Hypothalamus (tissue), 51 donors: ENCODE data around the gene PHYHIPL.
"Not testable (repeated sequence)": the region's sequence is repeated elsewhere in the genome, so short reads cannot be mapped to it uniquely, and the experiment has no call there.

Source experiments
- DNase-seq, 51 donors: peaks; one replicate each; lab custom pipeline; 2025; lab: John Stamatoyannopoulos, UW

Gene PHYHIPL

DNA sequence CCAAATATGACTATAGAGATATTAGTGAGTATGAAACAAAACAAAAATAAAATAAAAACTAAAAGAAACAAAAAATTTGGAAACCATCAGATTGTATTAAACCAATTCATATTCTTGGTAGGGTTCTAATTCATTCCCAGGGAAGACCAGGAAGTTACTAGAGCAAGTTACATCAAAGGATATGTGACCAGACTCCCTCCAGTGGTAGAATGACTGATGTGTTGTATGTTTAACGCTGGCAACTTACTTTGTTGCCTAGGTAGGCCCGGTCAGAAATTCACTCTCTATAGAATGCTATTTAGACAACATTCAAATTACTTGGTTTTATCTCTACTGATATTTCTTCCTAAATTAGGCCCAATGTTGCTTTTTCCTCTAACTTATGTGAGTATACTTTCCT is 5.2 kb downstream of the PHYHIPL start:
- DNase-seq = peak in 6 of 51 donors; percentile 0 to 72 (median 24)

DNA sequence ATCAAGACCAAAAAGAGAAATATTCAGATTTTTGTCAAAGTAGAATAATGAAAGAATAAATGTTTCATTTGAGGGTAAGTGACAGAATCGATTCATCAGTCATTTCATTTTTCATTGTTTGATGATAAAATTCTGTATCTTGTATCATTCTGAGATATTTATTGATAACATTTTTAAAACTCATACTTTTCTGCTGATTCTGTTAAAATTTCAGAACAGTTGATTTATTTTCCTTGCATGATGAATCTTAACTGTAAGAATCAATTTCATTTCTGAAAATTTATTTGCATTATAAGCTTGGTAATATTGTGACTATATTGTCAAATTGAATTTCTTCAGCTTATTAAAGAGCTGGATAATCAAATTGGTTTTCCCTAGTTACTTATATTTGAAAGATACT is 13.9 kb downstream of the PHYHIPL start:
- no peak for DNase-seq

DNA sequence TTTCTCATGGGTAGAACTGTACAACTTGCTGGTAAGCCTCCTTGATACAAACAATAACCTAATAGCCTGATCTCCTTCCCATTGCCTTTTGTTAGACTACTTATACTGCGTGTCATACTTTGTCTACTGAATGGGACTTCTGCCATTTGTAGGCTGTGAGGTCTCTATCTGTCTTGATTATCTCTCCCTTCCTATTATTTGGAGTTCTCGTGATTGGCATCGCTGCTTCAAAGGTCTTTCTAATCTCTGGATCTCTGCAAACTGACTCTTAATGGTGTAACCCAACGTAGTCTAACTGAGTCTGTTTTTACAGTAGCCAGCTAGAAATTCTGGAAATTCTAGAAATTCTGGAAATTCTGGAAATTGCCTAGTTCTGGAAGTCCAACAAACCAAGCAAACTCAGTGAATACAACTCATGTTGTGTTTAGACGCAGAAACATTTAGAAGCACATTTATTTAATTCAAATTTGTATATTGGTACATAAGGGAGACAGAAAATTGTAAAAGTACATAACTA is 29.8 kb downstream of the PHYHIPL start:
- DNase-seq = no peak

DNA sequence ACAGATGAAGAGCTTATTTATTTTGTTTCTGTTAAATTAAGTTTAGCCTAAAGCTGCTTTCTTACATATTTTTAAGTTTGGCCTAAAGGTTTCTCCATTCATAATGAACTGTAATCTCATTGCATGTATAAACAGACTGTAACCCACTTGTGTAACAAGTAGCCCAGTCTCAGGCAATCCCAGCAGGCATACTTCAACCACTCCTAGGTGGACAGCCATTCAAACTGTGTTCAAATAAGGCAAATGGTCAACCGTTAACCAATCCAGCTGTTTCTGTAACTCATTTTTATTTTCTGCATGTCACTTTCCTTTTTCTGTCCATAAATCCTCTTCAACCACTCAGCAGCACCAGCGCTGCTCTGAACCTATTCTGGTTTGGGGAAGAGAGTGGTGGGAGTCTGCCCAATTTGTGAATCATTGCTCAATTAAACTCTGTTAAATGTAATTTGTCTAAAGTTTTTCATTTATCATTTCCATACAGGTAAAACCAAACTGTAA is 35.9 kb downstream of the PHYHIPL start:
- DNase-seq = no peak

DNA sequence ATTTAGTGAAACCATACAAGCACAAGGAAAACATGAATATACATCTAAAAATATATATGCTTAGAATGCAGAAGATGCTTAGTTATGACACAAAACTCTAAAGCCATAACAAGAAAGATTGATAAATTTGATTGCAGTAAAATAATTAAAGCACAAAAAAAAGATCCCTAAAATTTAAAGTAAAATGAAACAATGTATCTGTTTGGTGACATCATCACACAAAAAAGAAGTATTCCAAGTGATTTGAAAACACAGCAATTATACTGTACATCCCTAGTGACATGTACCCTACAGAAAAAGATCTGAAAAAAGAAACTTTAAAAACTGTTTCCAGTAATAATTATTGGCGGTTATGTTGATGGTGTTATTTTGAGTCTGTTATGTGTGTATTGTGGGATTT is 37.7 kb downstream of the PHYHIPL start:
- no peak for DNase-seq

DNA sequence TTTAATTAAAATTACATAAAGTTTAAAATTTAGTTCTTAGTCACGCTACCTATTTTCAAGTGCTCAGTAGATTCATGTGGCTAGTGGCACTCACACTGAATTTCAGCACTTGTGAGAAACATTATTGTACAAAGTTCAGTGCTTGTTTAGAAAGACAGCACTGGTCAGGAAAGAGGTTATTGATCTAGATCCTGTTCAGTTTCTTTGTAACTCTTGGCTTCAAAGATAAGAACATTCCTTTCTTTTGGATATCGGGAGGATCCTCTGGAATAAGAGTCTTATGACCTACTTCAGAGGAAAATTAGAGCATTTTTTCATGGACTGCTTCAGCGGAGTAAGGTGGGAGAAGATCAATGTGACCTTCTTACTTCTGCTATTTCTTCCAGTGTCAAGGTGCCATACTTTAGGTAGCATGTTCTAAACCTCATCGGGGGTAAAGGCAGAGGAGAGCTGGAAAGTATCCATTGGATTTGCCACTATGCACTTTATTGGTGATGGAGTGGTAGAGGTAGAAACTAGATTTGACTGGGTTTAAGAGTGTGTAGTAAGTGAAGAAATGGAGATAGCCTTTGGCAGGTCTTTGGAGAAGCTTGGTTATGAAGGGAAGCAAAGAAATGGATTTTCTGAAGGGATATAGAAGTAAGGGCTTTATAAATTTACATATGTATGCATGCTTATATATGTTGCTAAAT is 39.9 kb downstream of the PHYHIPL start:
- DNase-seq = no peak

DNA sequence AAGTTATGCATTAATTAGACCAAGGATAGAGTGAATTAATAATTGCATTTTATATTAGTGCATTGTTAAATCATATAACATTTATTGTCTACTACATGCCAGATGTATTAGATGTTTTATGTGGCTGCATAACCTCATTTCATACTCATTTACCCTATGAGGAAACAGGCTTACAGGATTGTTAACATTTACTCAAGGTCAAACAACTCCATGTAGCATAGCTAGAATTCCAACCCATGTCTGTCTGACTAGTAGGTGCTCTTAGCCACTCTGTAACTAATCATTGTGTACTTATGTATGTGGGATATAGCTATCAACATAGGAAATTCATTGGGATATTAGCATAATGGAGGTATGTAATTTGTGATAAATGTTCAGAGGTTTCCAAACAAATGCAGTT is 46.3 kb downstream of the PHYHIPL start:
- DNase-seq = no peak

DNA sequence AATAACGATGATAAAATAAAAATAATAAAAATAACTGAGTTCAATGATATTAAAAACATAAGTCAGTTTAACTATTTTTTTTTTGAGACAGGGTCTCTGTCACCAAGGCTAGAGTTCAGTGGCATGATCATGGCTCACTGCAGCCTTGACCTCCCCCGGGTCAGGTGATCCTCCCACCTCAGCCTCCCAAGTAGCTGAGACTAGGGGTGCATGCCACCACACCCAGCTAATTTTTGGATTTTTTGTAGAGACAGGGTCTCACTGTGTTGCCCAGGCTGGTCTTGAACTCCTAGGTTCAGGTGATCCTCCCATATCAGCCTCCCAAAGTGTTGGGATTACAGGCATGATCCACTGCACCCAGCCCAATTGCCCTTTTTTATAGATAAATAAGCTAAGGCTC is 47.2 kb downstream of the PHYHIPL start:
- DNase-seq = not testable (repeated sequence)

DNA sequence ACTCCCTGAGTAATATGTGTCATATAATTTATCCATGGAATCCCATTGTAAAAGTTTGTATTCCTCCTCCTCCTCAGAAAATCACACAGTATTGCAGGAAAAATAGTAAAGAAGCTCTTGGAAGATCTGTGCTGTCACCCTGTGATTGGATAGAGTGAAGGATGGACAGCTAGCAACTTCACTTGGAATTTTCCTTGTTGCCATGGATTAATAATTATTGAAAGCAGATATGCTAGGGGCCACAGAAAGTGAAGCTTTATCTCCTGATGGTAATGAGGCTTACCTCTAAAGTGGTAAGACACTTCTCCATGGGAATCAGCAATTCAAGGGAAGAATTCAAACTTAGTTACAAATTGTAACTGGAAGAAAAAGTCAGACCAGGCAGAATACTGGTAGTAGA is 48.8 kb downstream of the PHYHIPL start:
- DNase-seq = no peak

DNA sequence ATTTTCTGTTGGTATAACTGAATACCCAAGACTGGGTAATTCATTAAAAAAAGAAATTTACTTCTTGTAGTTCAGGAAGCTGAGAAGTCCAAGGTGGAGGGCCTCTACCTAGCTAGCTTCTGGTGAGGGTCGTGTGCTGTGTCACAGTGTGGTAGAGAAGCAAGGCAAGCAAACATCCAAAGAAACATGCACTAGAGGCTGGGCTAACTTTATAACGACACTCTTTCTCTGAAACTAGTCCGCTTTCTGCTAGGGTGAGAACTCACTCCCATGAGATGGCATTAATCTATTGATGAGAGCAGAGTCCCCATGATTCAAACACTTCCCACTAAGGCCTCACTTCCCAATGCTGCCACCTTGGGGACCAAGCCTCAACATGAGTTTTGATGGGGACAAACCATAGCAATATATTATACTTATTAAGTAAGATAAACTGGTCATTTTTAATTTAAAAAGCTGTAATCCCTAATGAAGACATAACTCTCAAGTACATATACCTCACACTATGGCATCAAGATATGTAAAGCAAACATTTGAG is 50.8 kb downstream of the PHYHIPL start:
- peak in 3 of 51 donors; percentile 5 to 21 (median 7) for DNase-seq

DNA sequence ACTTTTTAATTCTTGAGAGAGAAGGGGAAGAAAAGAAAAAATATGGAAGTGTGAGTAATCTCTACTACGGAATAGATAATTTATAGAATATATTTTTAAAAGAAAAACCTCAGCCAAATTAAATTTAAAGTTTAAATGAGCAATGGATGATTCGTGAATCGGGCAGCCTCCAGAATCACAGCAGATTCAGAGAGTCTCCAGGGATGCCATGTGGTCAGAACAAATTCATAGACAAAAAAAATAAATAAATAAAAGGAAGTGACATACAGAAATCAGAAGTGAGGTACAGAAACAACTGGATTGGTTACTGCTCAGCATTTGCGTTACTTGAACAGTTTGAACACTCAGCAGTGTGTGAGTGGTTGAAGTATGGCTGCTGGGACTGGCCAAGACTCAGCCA is 53.0 kb downstream of the PHYHIPL start:
- no peak for DNase-seq

DNA sequence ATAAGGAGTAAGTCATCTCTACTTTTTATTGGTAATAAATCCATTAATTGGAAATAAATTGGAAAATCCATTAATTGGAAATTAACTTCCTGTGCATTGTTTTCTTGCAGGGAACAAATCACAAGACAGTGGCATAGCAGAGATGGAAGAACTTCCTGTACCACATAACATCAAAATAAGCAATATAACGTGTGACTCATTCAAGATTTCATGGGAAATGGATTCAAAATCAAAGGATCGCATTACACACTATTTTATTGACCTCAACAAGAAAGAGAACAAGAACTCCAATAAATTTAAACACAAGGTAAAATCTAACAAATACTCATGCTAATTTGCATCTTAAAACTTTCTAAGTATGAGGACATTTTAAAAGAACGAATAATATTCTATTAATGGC is 57.8 kb downstream of the PHYHIPL start:
- DNase-seq = no peak

DNA sequence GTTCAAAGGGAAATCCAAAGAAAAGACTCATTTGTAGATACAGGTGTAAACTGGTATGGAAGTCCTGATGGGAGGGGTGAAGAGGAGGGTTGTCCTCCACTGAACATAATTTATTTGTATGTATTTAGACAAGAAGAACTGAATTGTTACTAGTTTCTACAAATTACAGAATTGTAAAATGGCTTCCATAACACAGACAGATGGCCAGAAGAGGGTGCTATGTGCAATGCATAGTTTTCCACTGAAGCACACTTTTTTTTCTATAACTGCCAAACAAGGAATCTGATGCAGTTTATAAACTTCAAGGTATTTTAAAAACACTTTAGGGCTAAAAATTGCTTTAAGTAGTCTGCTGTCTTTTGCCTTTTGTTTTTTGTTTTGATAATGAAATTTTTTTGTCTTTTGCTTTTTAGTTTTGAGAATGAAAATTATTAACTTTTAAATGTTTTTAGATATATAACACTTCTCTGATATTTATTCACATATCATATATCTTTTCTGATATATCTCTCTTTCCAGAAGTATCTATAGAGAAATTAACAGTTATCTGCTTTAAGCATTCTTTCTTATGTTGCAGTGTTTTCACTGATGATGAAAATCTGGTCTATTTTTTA is 58.5 kb downstream of the PHYHIPL start:
- peak in 4 of 51 donors; percentile 1 to 44 (median 16) for DNase-seq

DNA sequence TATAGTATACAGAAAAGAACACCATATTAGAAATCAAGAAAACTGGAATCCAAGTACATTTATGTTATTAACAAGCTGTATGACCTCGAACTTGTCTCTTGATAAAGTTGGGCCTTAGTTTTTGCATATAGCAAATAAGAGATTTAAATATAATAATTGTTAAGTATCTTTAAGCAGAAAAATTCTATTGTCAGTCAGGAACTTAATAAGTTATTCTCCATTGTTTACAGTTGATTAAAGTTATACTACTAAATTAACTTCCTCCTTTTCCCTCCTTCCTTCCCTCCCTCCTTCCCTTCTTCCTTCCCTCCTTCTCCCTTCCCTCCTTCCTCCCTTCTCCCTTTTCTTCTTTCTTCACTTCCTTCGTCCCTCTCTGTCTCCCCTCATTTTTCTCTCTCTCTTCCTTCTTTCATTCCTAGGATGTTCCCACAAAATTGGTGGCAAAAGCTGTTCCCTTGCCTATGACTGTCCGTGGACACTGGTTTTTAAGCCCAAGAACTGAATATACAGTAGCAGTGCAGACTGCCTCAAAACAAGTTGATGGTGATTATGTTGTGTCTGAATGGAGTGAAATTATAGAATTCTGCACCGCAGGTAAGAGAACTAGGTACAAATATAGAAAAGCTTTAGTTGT is 59.7 kb downstream of the PHYHIPL start:
- no peak for DNase-seq

DNA sequence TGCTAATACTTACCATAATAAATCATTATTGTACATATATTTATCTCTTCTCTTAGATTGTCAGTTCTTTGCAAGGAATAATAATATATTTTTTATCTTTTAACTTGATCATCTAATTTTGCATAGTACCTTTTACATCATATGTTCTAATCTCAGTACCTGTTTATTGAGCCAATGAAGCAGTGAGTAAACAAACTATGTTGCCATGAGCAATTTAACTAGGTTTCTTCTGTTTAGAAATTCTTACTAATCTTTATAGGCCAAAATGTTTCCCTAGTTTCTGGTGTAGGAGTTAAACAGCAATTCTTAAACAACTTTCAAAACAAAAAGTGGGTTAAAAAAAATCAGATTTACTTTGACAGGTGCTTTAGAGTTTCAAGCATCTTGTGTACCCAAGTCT is 61.3 kb downstream of the PHYHIPL start:
- no peak for DNase-seq

DNA sequence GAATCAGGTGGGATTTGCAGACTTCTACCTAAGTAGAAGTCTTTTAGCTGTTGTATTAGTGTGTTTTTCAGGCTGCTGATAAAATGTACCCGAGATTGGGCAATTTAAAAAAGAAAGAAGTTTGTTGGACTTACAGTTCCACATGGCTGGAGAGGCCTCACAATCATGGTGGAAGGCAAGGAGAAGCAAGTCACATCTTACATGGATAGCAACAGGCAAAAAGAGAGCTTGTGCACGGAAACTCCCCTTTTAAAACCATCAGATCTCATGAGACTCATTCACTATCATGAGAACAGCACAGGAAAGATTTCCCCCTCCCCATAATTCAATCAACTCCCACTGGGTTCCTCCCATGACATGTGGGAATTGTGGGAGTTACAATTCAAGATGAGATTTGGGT is 62.7 kb downstream of the PHYHIPL start:
- DNase-seq = not testable (repeated sequence)

DNA sequence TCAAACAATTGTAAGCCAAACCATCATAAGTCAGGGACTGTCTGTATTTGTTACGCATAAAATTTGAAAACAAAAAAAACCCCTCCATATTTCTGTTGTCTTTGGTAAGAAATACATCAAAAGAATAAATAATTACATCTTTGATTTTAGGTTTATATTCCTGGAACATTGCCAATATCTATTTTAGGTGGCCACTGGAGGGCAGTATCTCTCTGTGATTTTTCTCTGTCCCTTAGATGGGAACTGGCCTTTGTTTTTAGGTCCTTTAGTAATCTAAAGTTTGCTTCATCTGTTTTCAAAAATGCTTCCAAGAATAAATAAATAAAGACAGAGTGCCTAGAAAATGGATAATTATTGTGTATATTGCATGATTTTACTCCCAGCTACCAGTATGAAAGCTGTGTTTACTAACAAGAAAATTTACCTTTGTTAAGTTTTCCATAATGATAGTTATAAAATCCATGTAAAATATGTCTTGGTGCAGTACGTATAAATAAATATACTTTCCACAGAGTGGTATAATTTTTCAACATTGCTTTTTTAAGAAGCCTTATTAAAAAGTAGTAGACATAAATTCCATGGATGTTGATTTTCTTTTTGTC is 64.2 kb downstream of the PHYHIPL start:
- peak in 2 of 51 donors; percentile 15 to 37 for DNase-seq

DNA sequence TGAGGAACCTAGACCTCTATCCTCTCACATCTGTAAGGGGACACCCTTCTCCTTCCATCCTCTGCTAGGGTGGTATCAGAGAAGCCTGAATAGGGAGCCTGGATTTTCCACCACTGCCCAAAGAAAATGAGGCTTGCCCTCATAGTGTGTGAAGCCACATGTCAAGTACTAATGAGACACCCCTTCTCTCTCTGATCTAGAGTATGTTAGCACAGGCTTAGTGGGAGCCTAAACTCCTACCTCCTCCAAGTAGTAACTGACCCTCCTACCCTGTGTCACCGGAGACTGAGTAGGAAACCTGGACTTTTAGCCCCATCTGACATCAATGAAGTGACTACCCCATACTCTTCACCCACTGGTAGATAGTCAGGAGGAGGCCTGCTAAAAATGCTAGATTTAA is 65.6 kb downstream of the PHYHIPL start:
- no peak for DNase-seq

DNA sequence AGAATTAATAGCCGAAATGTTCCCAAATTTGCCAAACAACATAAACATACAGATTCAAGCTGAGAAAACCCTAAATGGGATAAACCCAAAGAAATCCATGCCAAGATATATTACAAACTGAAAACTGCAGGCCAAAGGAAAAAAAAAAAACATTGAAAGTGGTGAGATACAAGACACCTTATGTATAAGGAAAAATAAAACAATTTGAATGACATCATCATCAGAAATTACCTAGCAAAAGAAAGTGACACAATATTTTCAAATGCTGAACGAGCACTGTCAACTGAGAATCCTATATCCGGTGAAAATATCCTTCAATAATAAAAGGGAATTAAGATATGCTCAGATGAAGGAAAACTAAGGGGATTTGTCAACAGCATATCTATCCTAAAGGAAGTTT is 66.5 kb downstream of the PHYHIPL start:
- DNase-seq = no peak

DNA sequence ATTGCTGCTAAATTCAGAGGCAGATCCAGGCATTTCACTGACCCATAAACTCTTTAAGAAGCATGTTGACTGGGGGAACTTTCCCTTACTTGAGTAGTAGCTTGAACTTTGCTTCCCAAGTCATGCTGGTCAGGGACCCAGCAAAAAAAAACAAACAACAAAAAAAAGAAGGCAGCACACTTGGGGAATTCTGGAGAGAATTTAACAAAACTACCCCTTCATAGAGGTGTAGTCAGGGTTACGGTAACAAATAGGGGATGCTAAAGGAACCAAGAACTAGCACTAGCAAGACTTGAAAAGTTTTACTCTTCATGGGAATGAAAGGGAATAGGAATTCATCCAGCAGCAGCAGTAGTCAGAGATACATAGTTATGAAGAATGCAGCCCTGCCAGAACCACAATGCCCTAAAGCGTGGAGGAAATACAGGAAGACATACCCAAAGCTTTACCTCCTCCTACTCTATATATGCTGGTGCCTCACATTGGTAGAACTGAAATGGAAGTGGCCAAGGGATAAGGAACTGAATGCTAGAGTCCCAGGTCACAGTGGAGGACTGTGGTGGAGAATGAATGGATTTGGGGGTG is 67.3 kb downstream of the PHYHIPL start:
- DNase-seq = no peak

DNA sequence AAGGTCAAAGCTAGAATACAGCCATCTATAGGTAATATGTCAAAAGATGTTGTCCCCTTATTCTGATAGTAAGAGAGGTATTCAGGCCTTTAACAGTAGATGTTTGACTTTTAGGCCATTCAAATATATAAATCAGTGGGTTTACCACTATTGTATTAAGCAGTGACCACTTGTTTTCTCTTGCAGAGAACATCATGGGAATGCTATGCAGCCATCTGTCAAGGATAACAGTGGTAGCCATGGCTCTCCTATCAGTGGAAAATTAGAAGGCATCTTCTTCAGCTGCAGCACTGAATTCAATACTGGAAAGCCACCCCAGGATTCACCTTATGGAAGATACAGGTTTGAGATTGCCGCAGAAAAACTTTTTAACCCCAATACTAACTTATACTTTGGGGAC is 68.4 kb downstream of the PHYHIPL start:
- DNase-seq = no peak
